Kidney (tissue), 14 donors: Measurements from ENCODE around the gene ACKR2. TPM values are rescaled to one million over a fixed set of nuclear protein-coding genes. Genes with fewer than 3 reads are reported as not detected.

Source experiments
- DNase-seq, 5 donors: peaks; one replicate each; pipeline ENCODE4 v3.0.0-alpha.2; 2013 to 2020
- FAIRE-seq: peaks from 2 replicates; lab custom pipeline; 2012; peaks lifted over from hg19 to GRCh38; lab: Jason Lieb, UNC
- H3K27ac ChIP-seq, 2 donors: one replicate each; pipeline ENCODE4 v1.7.0; 2013; ENCODE audit warnings: low read depth in 2 of 2, low read length in 2 of 2, inconsistent platforms in 1 of 2
- H3K27me3 ChIP-seq: one replicate; pipeline ENCODE4 v1.7.1; 2013; ENCODE audit warnings: low read length, inconsistent platforms; ENCODE audit not compliant: control insufficient read depth, insufficient read depth
- H3K36me3 ChIP-seq, 3 donors: one replicate each; pipeline versions ENCODE4 v1.7.0 to v1.7.1; 2013; ENCODE audit warnings: low read length in 3 of 3, control low read depth in 1 of 3, inconsistent platforms in 1 of 3; ENCODE audit not compliant: insufficient read depth in 3 of 3, control insufficient read depth in 2 of 3
- H3K4me1 ChIP-seq, 3 donors: one replicate each; pipeline versions ENCODE4 v1.7.0 to v1.7.1; 2013; ENCODE audit warnings: low read length in 3 of 3, inconsistent platforms in 1 of 3, low read depth in 1 of 3; ENCODE audit not compliant: control insufficient read depth in 2 of 3, insufficient read depth in 2 of 3
- H3K4me3 ChIP-seq, 3 donors: one replicate each; pipeline versions ENCODE4 v1.7.0 to v1.8.1; 2013; ENCODE audit warnings: low read length in 3 of 3, control low read depth in 1 of 3, inconsistent platforms in 1 of 3
- H3K9ac ChIP-seq, 3 donors: one replicate each; pipeline versions ENCODE4 v1.7.0 to v1.7.1; 2013; ENCODE audit warnings: low read length in 3 of 3, control low read depth in 1 of 3, inconsistent platforms in 1 of 3
- H3K9me3 ChIP-seq, 3 donors: one replicate each; pipeline versions ENCODE4 v1.7.0 to v1.7.1; 2013; ENCODE audit warnings: low read length in 3 of 3, control low read depth in 1 of 3, inconsistent platforms in 1 of 3; ENCODE audit not compliant: control insufficient read depth in 2 of 3, insufficient read depth in 1 of 3
- CTCF ChIP-seq: IDR thresholded peaks from 3 replicates; pipeline ENCODE4 v1.5.1; 2012; ENCODE audit warnings: mild to moderate bottlenecking, moderate library complexity, borderline replicate concordance; ENCODE audit not compliant: insufficient read depth; ENCODE audit errors: extremely low read depth
- intact Hi-C: fragments of 100-400 bp; cut with DNase I; formaldehyde crosslinking; loops from one replicate; pipeline ENCODE4 v1.11.1; 2022
- polyA plus RNA-seq: library from polyadenylated mRNA; stranded (reverse); fragments of 350-450 nt; fragmentation: Illumina TruSeq; extraction: RNeasy Lipid Tissue Mini Kit (QIAGEN cat#74804); gene quantifications from one replicate; pipeline ENCODE4 v1.2.3, GENCODE V29; 2014; ENCODE audit warnings: low read depth, low replicate concordance; ENCODE audit not compliant: insufficient read depth
- total RNA-seq: library from RNA; stranded (reverse); fragmentation: NEBNext Ultra II Directional; extraction: Animal tissue kit (Norgen Biotek cat#: 25700); gene quantifications from one replicate; pipeline ENCODE4 v1.2.1, GENCODE V29; 2021
- donor health status: control.
- donor health status: control.
- donor health status: control.
- donor health status: control.
- donor health status: control.
- donor health status: DM: yes; HTN: yes; CAD: no.
- donor health status: Normal renal cell carcinoma (clear cell type).

The ACKR2 gene
- total and polyA plus RNA-seq, 2 donors from 2014 or later: 0.86 to 8.9 TPM

GRCh38 chr3:42826141-42826540 is 16.9 kb downstream of the ACKR2 start:
- H3K27ac ChIP-seq: no peak overlapping the region
- no peaks in the 10 kb centered on the region for H3K9me3 ChIP-seq
- TF ChIP-seq CTCF: no peak
- no peaks in the 10 kb centered on the region for H3K27me3 ChIP-seq
- H3K36me3 ChIP-seq: no peaks in the 10 kb centered on the region
- DNase-seq (no peak), FAIRE-seq (no peak)
- intact Hi-C loops: no loop called here
- no peaks in the 10 kb centered on the region for H3K4me1 ChIP-seq
- no peak overlapping the region for H3K9ac ChIP-seq
- H3K4me3 ChIP-seq: no peak overlapping the region

DNA sequence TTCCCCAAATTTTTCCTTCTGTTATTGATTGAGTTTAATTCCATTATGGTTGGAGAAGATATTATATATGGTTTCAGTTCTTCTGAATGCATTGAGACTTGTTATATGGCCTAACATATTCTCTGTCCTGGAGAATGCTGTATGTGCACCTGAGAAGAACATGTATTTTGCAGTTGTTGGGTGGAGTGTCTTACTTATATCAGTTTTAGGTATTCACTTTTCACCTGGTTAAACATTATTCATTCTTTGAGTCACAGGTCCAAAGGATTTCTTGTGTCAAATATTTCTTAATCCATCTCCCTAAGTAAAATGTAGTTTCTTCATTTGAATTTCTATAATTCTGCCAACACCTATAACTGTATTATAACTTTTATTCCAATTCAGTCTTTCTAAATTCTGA is 17.8 kb downstream of the ACKR2 start:
- H3K36me3 ChIP-seq: no peaks in the 10 kb centered on the region
- TF ChIP-seq CTCF: no peak
- H3K4me1 ChIP-seq: no peaks in the 10 kb centered on the region
- FAIRE-seq (no peak), DNase-seq (no peak)
- no peaks in the 10 kb centered on the region for H3K27me3 ChIP-seq
- no peaks in the 10 kb centered on the region for H3K9me3 ChIP-seq
- H3K4me3 ChIP-seq: no peak overlapping the region
- H3K27ac ChIP-seq: no peak overlapping the region
- no peak overlapping the region for H3K9ac ChIP-seq
- intact Hi-C loops: no loop called here

DNA sequence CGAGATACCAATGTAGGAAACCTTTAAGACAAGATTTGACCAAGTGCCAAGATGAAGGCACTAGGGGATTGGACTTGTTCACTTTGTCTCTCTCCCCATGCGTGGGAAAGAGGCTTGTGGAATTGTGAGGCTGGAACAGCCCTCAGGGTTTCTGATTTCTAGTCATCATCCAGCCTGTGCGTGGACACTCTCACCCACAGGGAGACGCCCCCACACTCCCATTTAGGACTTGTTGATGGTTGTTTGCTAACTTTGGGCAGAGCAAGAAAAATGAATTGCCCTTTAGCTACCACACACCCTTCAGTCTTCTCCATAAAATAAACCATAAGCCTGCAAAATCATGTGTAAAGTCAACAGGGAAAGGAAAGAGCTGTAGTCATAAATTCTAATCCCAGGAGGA is 18.4 kb downstream of the ACKR2 start:
- H3K27me3 ChIP-seq: no peaks in the 10 kb centered on the region
- no peak overlapping the region for H3K27ac ChIP-seq
- no peak for FAIRE-seq

More for the DNA sequence above, 18.4 kb downstream of the ACKR2 start:
- DNase-seq: no peak
- Histone ChIP-seq H3K4me3 (no peak overlapping the region), H3K9ac (no peak overlapping the region), H3K36me3 (no peaks in the 10 kb centered on the region), H3K4me1 (no peaks in the 10 kb centered on the region), H3K9me3 (no peaks in the 10 kb centered on the region)
- TF ChIP-seq CTCF: no peak
- intact Hi-C loops: no loop called here
